HepG2 (cell line): ENCODE measurements around the gene CD151. TPM values are rescaled to one million over a fixed set of nuclear protein-coding genes. Genes with fewer than 3 reads are reported as not detected.
A peak's percentile ranks its signal among the peaks of the same experiment; 100 is the strongest.

Source experiments
- ATAC-seq: fragments of 200-7000 bp; cut with Tn5 transposase; 3 replicates; pipeline ENCODE4 v1.9.1; 2020; ENCODE audit warnings: mild to moderate bottlenecking, moderate library complexity
- BruUV-seq: library from RNA; stranded (reverse); fragments of 400-500 nt; replicated peaks from 2 replicates; lab custom pipeline; 2021; lab: Mats Ljungman, UMichigan
- CTCF ChIA-PET: fragments of 300-600 bp; formaldehyde crosslinking; extraction: SDS; loops from one replicate; lab custom pipeline; 2021; ENCODE audit warnings: low total read pairs, inconsistent platforms, low intra/inter-chr PET ratio; lab: Yijun Ruan, JAX
- POLR2A ChIA-PET: fragments of 350-600 bp; sonication (Branson Sonifier 250); formaldehyde crosslinking; loops from one replicate; lab custom pipeline; 2020; ENCODE audit warnings: antibody characterized with exemption, inconsistent platforms; lab: Yijun Ruan, JAX
- DNase-seq: peaks from one replicate; pipeline ENCODE4 v3.0.0-alpha.2; 2015; ENCODE audit warnings: low spot score
- FAIRE-seq: peaks from 3 replicates; lab custom pipeline; 2011; peaks lifted over from hg19 to GRCh38; lab: Jason Lieb, UNC
- H2AFZ ChIP-seq: one replicate; pipeline ENCODE4 v1.6.1; 2011; ENCODE audit warnings: low read length, inconsistent platforms
- H3K27ac ChIP-seq: fragments of 300-600 bp; 3 replicates; pipeline ENCODE4 v1.8.0; 2011; ENCODE audit warnings: mixed run types, mild to moderate bottlenecking, mixed read lengths, low read length, inconsistent platforms; ENCODE audit not compliant: insufficient read depth; ENCODE audit errors: extremely low read length
- H3K27me3 ChIP-seq, 2 experiments: fragments of 200-600 bp in 1 of 2; 2 replicates in 1 of 2; 3 replicates in 1 of 2; pipeline versions ENCODE4 v1.6.0 to v1.8.0; 2011; ENCODE audit warnings: low read length in 2 of 2, mild to moderate bottlenecking in 2 of 2, moderate library complexity in 2 of 2, inconsistent platforms in 1 of 2; ENCODE audit not compliant: insufficient read depth in 2 of 2, control insufficient read depth in 1 of 2
- H3K36me3 ChIP-seq, 2 experiments: fragments of 200-600 bp in 1 of 2; replicated peaks in 1 of 2; 2 replicates in 1 of 2; 3 replicates in 1 of 2; pipeline versions ENCODE4 v1.5.1 to v1.8.0; 2011; ENCODE audit warnings: low read length in 2 of 2, inconsistent platforms in 1 of 2; ENCODE audit not compliant: insufficient read depth in 2 of 2, control insufficient read depth in 1 of 2
- H3K4me1 ChIP-seq: 2 replicates; pipeline ENCODE4 v1.5.1; 2012; ENCODE audit warnings: low read length, inconsistent platforms; ENCODE audit not compliant: insufficient read depth
- H3K4me2 ChIP-seq: 2 replicates; pipeline ENCODE4 v1.6.0; 2011; ENCODE audit warnings: low read depth, low read length, inconsistent platforms
- H3K4me3 ChIP-seq, 3 experiments: fragments of 200-600 bp in 1 of 3; sonication (generic), shearing (Covaris generic) in 1 of 3; replicated peaks in 1 of 3; 2 replicates each; pipeline ENCODE4 v1.5.1; 2011 to 2016; ENCODE audit warnings: low read length in 3 of 3, inconsistent platforms in 2 of 3, low read depth in 2 of 3, mild to moderate bottlenecking in 2 of 3, control low read depth in 1 of 3, mixed read lengths in 1 of 3; ENCODE audit not compliant: insufficient read depth in 1 of 3
- H3K79me2 ChIP-seq: one replicate; pipeline ENCODE4 v1.6.1; 2011; ENCODE audit warnings: low read length, inconsistent platforms; ENCODE audit not compliant: insufficient read depth
- H3K9ac ChIP-seq: 2 replicates; pipeline ENCODE4 v1.6.0; 2011; ENCODE audit warnings: mild to moderate bottlenecking, low read depth, low read length, inconsistent platforms; ENCODE audit not compliant: insufficient read depth
- H3K9me3 ChIP-seq: 2 replicates; pipeline ENCODE4 v1.5.1; 2012; ENCODE audit warnings: mild to moderate bottlenecking, low read length
- H4K20me1 ChIP-seq: 2 replicates; pipeline ENCODE4 v1.6.0; 2011; ENCODE audit warnings: inconsistent platforms, mild to moderate bottlenecking, low read length, moderate library complexity; ENCODE audit not compliant: insufficient read depth
- AGO1 ChIP-seq: fragments of 200-400 bp; formaldehyde crosslinking; IDR thresholded peaks from 2 replicates; pipeline ENCODE4 v1.6.1; 2017; ENCODE audit warnings: mild to moderate bottlenecking, low read depth, low read length, moderate library complexity; ENCODE audit not compliant: poor library complexity, severe bottlenecking
- AKAP8 ChIP-seq: sonication (generic); formaldehyde crosslinking; IDR thresholded peaks from 2 replicates; pipeline ENCODE4 v1.5.1; 2020; ENCODE audit warnings: mild to moderate bottlenecking, missing genetic modification reagents
- CHD4 ChIP-seq: fragments of 200-600 bp; sonication (generic); IDR thresholded peaks from 2 replicates; pipeline ENCODE4 v1.7.0; 2017; ENCODE audit warnings: mild to moderate bottlenecking, low read length, borderline replicate concordance
- ESRRA ChIP-seq: sonication (generic); formaldehyde crosslinking; IDR thresholded peaks from 2 replicates; pipeline ENCODE4 v1.5.1; 2020; ENCODE audit warnings: mild to moderate bottlenecking, low read depth, missing genetic modification reagents
- HNRNPL ChIP-seq: fragments of 200-400 bp; formaldehyde crosslinking; IDR thresholded peaks from 2 replicates; pipeline ENCODE4 v1.6.1; 2017; ENCODE audit warnings: mild to moderate bottlenecking, low read depth, low read length
- KDM2A ChIP-seq: sonication (generic); formaldehyde crosslinking; IDR thresholded peaks from 2 replicates; pipeline ENCODE4 v1.4.0; 2020; ENCODE audit warnings: low read depth, missing genetic modification reagents, borderline replicate concordance
- NKX3-1 ChIP-seq: sonication (generic); formaldehyde crosslinking; IDR thresholded peaks from 2 replicates; pipeline ENCODE4 v1.5.0; 2020; ENCODE audit warnings: missing genetic modification reagents
- NR2F6 ChIP-seq, 2 experiments: IDR thresholded peaks; 2 replicates each; pipeline ENCODE4 v1.6.1; 2016; ENCODE audit warnings: antibody characterized with exemption in 1 of 2, mild to moderate bottlenecking in 1 of 2
- PCBP1 ChIP-seq: fragments of 200-400 bp; formaldehyde crosslinking; IDR thresholded peaks from 2 replicates; pipeline ENCODE4 v1.6.1; 2017; ENCODE audit warnings: mild to moderate bottlenecking, low read depth, low read length, borderline replicate concordance
- RARA ChIP-seq: IDR thresholded peaks from 2 replicates; pipeline ENCODE4 v1.6.1; 2016; ENCODE audit warnings: missing genetic modification reagents, missing compliant biosample characterization
- SALL1 ChIP-seq: sonication (generic); formaldehyde crosslinking; IDR thresholded peaks from 2 replicates; pipeline ENCODE4 v1.8.0; 2022; ENCODE audit warnings: mild to moderate bottlenecking, missing genetic modification reagents
- ZBTB49 ChIP-seq: sonication (generic); formaldehyde crosslinking; IDR thresholded peaks from 2 replicates; pipeline ENCODE4 v1.4.0; 2020; ENCODE audit warnings: missing genetic modification reagents, borderline replicate concordance
- ZNF567 ChIP-seq: sonication (generic); formaldehyde crosslinking; IDR thresholded peaks from 2 replicates; pipeline ENCODE4 v1.8.1; 2023; ENCODE audit warnings: mild to moderate bottlenecking, missing genetic modification reagents, borderline replicate concordance
- ZNF768 ChIP-seq: sonication (generic); formaldehyde crosslinking; IDR thresholded peaks from 2 replicates; pipeline ENCODE4 v1.4.0; 2020; ENCODE audit warnings: missing genetic modification reagents
- WGBS: methylation state at CpG from one replicate; pipeline ENCODE4 v1.1.6; 2017; ENCODE audit warnings: low lambda C conversion rate; 5-methylcytosine and 5-hydroxymethylcytosine counted together
- in situ Hi-C: cut with HindIII; loops from 2 replicates; pipeline ENCODE4 v1.10.0; 2017; ENCODE audit warnings: low pct_unique_long_range_greater_than_20kb; ENCODE audit not compliant: extremely low pct_ligation_motif_present
- intact Hi-C: fragments of 100-400 bp; cut with micrococcal nuclease; formaldehyde crosslinking; loops from one replicate; pipeline ENCODE4 v1.10.0; 2022; ENCODE audit not compliant: unreplicated experiment
- polyA plus RNA-seq, 8 experiments: library from polyadenylated mRNA; depleted of rRNA in 3 of 8; stranded (reverse) in 7 of 8; unstranded in 1 of 8; fragments of >200 nt; fragmentation: Illumina TruSeq in 4 of 8; extraction: Trizol in 4 of 8; gene quantifications; 2 replicates each; pipeline versions ENCODE4 v1.2.1 to v1.2.3, GENCODE V29; 2011 to 2016; ENCODE audit warnings: low read depth in 4 of 8, missing spikeins in 1 of 8, mixed read lengths in 1 of 8; ENCODE audit not compliant: insufficient read depth in 1 of 8
- total RNA-seq, 5 experiments: library from RNA; depleted of rRNA; stranded (reverse); fragments of >200 nt; fragmentation: Illumina TruSeq; extraction: Trizol; gene quantifications; 2 replicates each; pipeline ENCODE4 v1.2.3, GENCODE V29; 2016; ENCODE audit warnings: low read depth in 1 of 5
- TF ChIP-seq, protein P1 (sequence below): sonication (generic); formaldehyde crosslinking; IDR thresholded peaks from 2 replicates; pipeline ENCODE4 v1.4.0; 2020; ENCODE audit warnings: mild to moderate bottlenecking, low read depth, missing genetic modification reagents
- TF ChIP-seq, protein P2 (sequence below): sonication (generic); formaldehyde crosslinking; IDR thresholded peaks from 2 replicates; pipeline ENCODE4 v1.5.0; 2020; ENCODE audit warnings: mild to moderate bottlenecking, missing genetic modification reagents

The CD151 gene
- total and polyA plus RNA-seq, 2 of the 13 experiments (the other 11 are each of a cell fraction or from before 2014, with no cell fraction given): 125 to 197 TPM

DNA sequence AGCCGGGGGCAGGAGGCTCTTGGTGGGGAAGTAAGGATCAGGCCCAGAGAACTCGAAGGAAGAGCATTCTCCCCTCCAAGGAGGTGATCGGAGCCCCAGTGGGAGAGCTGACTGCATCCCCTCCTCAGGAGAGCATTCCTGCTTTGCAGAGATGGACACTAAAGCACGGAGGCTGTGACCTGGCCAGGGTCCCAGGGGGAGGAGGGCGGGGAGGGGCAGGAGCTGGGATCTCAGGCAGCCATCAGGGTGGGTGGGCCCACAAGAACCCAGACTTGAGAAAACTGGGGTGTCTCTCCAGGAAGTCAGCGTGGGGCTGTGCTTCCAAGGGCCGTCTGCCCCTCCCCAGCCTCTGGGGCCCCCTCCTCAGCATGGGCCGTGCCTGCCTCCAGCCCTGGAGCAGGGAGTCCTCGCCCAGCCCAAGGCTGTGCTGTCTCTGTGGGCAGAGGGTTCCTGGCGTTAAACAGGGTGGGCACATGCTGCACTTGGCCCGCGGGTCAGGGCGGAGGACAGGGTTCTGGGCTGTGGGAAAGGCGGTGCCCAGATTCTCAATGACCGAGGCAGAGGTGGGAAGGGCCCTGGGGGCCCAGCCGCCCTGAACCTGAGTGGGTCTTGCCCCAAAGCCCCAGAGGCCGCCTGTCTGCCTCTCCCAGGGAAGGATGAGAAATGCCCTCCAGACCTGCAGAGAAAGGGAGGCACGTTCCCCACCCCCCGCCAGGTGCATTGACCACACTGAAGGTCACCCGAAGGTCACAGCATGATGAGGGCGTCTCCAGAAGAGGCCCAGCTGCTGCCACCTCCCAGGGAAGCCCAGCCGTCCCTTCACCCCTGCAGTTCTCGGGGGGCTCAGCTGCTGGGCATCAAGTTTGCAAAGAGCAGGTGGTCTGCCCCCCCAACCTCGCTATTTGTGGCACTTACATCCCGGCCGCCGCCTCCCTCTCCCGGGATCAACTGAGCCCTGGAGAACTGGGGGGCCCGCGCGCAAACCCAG is 43.5 kb upstream of the CD151 start:
- H3K4me3 ChIP-seq: peak overlapping the region in 1 of 3 experiments; percentile 43; a peak in 1 of 6 replicates
- no peaks in the 10 kb centered on the region for H4K20me1 ChIP-seq
- H3K4me1 ChIP-seq: peaks cover 21% of the 10 kb centered on the region
- ChIA-PET POLR2A (interaction anchor here (0.5 to 1.3 kb wide), 2 partner anchors 14 to 20 kb away, joined by 3 to 4 read pairs; partner anchors contain the start of gene RPLP2), CTCF (no interaction called here)
- H3K9ac ChIP-seq: peak overlapping the region; percentile 4; the same call in 1 of the 2 replicates
- no peak for DNase-seq
- peaks cover 0 to 2% of the 10 kb centered on the region in 2 experiments; a peak in 1 of 5 replicates for H3K27me3 ChIP-seq
- H3K4me2 ChIP-seq: peak overlapping the region; percentile 51
- intact Hi-C loops: no loop called here
- no peaks in the 10 kb centered on the region; a peak in 1 of 5 replicates for H3K36me3 ChIP-seq
- no peak overlapping the region for H2AFZ ChIP-seq
- H3K27ac ChIP-seq: no peak overlapping the region
- FAIRE-seq: no peak
- H3K79me2 ChIP-seq: no peaks in the 10 kb centered on the region
- no TSS peak for BruUV-seq
- ATAC-seq: peak; percentile 8
- no peaks in the 10 kb centered on the region for H3K9me3 ChIP-seq
- in situ Hi-C loops: no loop called here
- WGBS: no CpG with 5 or more reads among the region's 31 CpGs
- TF ChIP-seq, protein P1, sequence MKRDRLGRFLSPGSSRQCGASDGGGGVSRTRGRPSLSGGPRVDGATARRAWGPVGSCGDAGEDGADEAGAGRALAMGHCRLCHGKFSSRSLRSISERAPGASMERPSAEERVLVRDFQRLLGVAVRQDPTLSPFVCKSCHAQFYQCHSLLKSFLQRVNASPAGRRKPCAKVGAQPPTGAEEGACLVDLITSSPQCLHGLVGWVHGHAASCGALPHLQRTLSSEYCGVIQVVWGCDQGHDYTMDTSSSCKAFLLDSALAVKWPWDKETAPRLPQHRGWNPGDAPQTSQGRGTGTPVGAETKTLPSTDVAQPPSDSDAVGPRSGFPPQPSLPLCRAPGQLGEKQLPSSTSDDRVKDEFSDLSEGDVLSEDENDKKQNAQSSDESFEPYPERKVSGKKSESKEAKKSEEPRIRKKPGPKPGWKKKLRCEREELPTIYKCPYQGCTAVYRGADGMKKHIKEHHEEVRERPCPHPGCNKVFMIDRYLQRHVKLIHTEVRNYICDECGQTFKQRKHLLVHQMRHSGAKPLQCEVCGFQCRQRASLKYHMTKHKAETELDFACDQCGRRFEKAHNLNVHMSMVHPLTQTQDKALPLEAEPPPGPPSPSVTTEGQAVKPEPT: no peak
- TF ChIP-seq, protein P2, sequence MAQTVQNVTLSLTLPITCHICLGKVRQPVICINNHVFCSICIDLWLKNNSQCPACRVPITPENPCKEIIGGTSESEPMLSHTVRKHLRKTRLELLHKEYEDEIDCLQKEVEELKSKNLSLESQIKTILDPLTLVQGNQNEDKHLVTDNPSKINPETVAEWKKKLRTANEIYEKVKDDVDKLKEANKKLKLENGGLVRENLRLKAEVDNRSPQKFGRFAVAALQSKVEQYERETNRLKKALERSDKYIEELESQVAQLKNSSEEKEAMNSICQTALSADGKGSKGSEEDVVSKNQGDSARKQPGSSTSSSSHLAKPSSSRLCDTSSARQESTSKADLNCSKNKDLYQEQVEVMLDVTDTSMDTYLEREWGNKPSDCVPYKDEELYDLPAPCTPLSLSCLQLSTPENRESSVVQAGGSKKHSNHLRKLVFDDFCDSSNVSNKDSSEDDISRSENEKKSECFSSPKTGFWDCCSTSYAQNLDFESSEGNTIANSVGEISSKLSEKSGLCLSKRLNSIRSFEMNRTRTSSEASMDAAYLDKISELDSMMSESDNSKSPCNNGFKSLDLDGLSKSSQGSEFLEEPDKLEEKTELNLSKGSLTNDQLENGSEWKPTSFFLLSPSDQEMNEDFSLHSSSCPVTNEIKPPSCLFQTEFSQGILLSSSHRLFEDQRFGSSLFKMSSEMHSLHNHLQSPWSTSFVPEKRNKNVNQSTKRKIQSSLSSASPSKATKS: no peak
- TF ChIP-seq NKX3-1 (no peak), ZBTB49 (CRISPR knock-in tag) (no peak), AGO1 (peak; percentile 54), AKAP8 (CRISPR knock-in tag) (peak; percentile 76), KDM2A (CRISPR knock-in tag) (peak; percentile 81), NR2F6 (IDR thresholded peaks at IDR 0.05) (no peak), NR2F6 (CRISPR knock-in tag; IDR thresholded peaks at IDR 0.05) (0 out of 2 replicates have a peak, but pooled peaks have one; percentile 10), ZNF768 (no peak), ZNF567 (CRISPR knock-in tag) (no peak), CHD4 (no peak), RARA (CRISPR knock-in tag) (peak; percentile 72), HNRNPL (0 out of 2 replicates have a peak, but pooled peaks have one; percentile 27), PCBP1 (0 out of 2 replicates have a peak, but pooled peaks have one; percentile 26), SALL1 (CRISPR knock-in tag) (peak; percentile 9; the same call in 1 of the 2 replicates), ESRRA (peak; percentile 97)
